Chondrocyte (in vitro differentiated cells): ENCODE data around the gene SENP3. TPM values are rescaled to one million over a fixed set of nuclear protein-coding genes. Genes with fewer than 3 reads are reported as not detected.

Source experiments
- DNase-seq: peaks from one replicate; pipeline ENCODE4 v3.0.0; 2021; ENCODE audit warnings: mixed read lengths, low spot score
- H3K27ac Mint-ChIP-seq: one replicate; pipeline ENCODE4 v1.8.0; 2021; ENCODE audit warnings: mild to moderate bottlenecking, moderate library complexity, mixed read lengths; ENCODE audit not compliant: unreplicated experiment
- H3K27me3 Mint-ChIP-seq: 2 replicates; pipeline ENCODE4 v1.8.0; 2021; ENCODE audit warnings: low read depth, mixed read lengths
- H3K36me3 Mint-ChIP-seq: 2 replicates; pipeline ENCODE4 v1.8.0; 2021; ENCODE audit warnings: low read depth, mixed read lengths
- H3K4me1 Mint-ChIP-seq: 2 replicates; pipeline ENCODE4 v1.8.0; 2021; ENCODE audit warnings: low read depth, mild to moderate bottlenecking, mixed read lengths
- H3K4me3 Mint-ChIP-seq: one replicate; pipeline ENCODE4 v1.8.0; 2021; ENCODE audit warnings: mild to moderate bottlenecking, moderate library complexity, mixed read lengths; ENCODE audit not compliant: unreplicated experiment
- H3K9me3 Mint-ChIP-seq: 2 replicates; pipeline ENCODE4 v1.8.0; 2021; ENCODE audit warnings: low read depth, mixed read lengths
- total RNA-seq: library from RNA; stranded (reverse); gene quantifications from 3 replicates; pipeline ENCODE4 v1.2.1, GENCODE V29; 2021
- TF ChIP-seq, protein P1 (sequence below): fragments of 200-600 bp; sonication (generic); IDR thresholded peaks from 2 replicates; pipeline ENCODE4 v1.5.0; 2021; ENCODE audit warnings: antibody characterized with exemption, mild to moderate bottlenecking, moderate library complexity

SENP3 gene
- total RNA-seq, 1 donor from 2014 or later, result 49.4 TPM

DNA sequence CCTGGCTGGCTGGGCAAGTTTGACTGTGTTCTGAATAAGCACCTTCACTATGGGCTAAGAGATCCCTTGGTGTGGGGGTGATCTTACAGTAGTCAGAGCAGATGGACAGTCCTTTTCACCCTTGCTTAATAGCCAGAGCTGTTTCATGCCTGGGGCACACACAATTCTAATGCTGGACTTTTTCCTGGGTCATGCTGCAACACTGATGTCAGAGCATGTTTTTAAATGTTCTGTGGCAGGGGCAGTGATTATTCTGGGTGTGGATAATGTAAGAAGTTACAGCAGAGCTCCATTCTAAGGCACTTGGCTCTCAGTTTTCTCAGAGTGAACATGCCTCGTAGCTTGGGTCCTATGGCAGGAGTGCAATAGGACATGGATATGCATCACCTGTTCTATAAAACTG, 13.8 kb downstream of the SENP3 start:
- peaks cover 64% of the 10 kb centered on the region for H3K4me1 Mint-ChIP-seq
- no peaks in the 10 kb centered on the region for H3K9me3 Mint-ChIP-seq

DNA sequence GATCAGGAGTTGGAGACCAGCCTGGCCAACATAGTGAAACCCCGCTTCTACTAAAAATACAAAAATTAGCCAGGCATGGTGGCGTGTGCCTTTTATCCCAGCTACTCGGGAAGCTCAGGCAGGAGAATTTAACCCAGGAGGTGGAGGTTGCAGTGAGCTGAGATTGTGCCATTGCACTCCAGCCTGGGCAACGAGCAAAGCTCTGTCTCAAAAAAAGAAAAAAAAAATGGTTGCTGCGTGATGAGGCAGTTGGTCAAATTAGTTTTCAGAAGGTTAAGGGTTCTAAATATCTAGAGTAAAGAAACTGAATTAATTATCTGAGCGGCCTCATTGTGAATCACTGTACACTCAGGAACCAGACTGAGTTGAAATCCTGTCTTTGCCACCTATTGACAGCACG, 14.2 kb downstream of the SENP3 start:
- TF ChIP-seq, protein P1, sequence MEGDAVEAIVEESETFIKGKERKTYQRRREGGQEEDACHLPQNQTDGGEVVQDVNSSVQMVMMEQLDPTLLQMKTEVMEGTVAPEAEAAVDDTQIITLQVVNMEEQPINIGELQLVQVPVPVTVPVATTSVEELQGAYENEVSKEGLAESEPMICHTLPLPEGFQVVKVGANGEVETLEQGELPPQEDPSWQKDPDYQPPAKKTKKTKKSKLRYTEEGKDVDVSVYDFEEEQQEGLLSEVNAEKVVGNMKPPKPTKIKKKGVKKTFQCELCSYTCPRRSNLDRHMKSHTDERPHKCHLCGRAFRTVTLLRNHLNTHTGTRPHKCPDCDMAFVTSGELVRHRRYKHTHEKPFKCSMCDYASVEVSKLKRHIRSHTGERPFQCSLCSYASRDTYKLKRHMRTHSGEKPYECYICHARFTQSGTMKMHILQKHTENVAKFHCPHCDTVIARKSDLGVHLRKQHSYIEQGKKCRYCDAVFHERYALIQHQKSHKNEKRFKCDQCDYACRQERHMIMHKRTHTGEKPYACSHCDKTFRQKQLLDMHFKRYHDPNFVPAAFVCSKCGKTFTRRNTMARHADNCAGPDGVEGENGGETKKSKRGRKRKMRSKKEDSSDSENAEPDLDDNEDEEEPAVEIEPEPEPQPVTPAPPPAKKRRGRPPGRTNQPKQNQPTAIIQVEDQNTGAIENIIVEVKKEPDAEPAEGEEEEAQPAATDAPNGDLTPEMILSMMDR, result no peak
- peaks cover 69% of the 10 kb centered on the region for H3K4me1 Mint-ChIP-seq
- peaks cover 47% of the 10 kb centered on the region for H3K36me3 Mint-ChIP-seq
- H3K9me3 Mint-ChIP-seq, result no peaks in the 10 kb centered on the region
- H3K27ac Mint-ChIP-seq, result peak overlapping the region; percentile 22
- peak overlapping the region; percentile 35 for H3K4me3 Mint-ChIP-seq
- no peak for DNase-seq
- H3K27me3 Mint-ChIP-seq, result no peaks in the 10 kb centered on the region

More for the DNA sequence above, 13.8 kb downstream of the SENP3 start:
- Mint-ChIP-seq H3K27me3 (no peaks in the 10 kb centered on the region), H3K27ac (peak overlapping the region; percentile 45), H3K36me3 (peaks cover 51% of the 10 kb centered on the region), H3K4me3 (peak overlapping the region; percentile 94)
- TF ChIP-seq, protein P1, result no peak
- no peak for DNase-seq

DNA sequence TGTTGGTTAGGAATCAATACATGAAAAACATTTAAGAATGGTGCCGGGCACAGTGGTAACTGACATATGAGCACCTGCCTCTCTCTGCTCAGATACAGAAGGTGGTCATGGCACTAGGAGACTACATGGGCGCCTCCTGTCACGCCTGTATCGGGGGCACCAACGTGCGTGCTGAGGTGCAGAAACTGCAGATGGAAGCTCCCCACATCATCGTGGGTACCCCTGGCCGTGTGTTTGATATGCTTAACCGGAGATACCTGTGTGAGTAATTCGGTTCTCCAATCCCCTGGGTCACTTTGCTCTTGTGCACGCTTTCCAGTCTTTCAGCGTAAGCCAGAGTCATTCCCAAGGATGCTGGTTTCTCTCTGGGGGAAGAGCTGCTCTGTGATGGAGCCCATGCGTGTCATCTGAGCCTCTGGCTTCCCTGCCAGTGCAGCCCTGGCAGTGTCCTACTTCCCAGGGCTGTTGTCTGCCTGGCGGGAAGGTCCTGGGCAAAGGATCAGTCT, 14.8 kb downstream of the SENP3 start:
- no peak for DNase-seq
- H3K9me3 Mint-ChIP-seq, result no peaks in the 10 kb centered on the region
- H3K27me3 Mint-ChIP-seq, result no peaks in the 10 kb centered on the region
- no peak overlapping the region for H3K4me3 Mint-ChIP-seq
- peaks cover 72% of the 10 kb centered on the region for H3K4me1 Mint-ChIP-seq
- H3K36me3 Mint-ChIP-seq, result peaks cover 45% of the 10 kb centered on the region
- TF ChIP-seq, protein P1, result no peak
- H3K27ac Mint-ChIP-seq, result peak overlapping the region; percentile 57

DNA sequence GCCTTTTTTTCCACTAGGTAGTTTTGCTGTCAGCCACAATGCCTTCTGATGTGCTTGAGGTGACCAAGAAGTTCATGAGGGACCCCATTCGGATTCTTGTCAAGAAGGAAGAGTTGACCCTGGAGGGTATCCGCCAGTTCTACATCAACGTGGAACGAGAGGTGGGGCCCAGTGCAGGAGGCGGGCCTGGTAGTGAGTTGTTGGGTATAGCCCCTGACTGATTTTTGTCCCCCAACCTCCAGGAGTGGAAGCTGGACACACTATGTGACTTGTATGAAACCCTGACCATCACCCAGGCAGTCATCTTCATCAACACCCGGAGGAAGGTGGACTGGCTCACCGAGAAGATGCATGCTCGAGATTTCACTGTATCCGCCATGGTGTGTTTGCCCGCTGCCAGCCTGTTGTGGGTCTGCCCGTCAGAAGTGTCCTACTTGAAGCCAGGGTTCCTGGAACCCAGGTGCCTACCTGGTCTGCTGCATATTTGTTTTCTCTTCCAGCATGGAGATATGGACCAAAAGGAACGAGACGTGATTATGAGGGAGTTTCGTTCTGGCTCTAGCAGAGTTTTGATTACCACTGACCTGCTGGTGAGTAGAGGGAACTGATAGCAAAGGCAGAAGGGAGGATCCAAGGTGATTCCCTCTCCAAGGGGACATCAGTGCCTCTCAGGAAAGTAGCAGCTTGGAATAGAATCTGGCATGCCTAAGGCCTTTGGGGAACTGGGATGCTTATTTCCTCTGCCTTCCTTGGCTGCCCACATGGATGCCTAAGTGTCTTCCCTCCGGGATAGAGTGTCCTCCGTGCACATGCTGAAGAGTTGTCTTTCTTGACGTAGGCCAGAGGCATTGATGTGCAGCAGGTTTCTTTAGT, 15.8 kb downstream of the SENP3 start:
- Mint-ChIP-seq H3K27me3 (no peaks in the 10 kb centered on the region), H3K9me3 (no peaks in the 10 kb centered on the region), H3K27ac (peak overlapping the region; percentile 65), H3K4me1 (peaks cover 72% of the 10 kb centered on the region), H3K4me3 (no peak overlapping the region), H3K36me3 (peaks cover 46% of the 10 kb centered on the region)
- TF ChIP-seq, protein P1, result no peak
- DNase-seq, result no peak

DNA sequence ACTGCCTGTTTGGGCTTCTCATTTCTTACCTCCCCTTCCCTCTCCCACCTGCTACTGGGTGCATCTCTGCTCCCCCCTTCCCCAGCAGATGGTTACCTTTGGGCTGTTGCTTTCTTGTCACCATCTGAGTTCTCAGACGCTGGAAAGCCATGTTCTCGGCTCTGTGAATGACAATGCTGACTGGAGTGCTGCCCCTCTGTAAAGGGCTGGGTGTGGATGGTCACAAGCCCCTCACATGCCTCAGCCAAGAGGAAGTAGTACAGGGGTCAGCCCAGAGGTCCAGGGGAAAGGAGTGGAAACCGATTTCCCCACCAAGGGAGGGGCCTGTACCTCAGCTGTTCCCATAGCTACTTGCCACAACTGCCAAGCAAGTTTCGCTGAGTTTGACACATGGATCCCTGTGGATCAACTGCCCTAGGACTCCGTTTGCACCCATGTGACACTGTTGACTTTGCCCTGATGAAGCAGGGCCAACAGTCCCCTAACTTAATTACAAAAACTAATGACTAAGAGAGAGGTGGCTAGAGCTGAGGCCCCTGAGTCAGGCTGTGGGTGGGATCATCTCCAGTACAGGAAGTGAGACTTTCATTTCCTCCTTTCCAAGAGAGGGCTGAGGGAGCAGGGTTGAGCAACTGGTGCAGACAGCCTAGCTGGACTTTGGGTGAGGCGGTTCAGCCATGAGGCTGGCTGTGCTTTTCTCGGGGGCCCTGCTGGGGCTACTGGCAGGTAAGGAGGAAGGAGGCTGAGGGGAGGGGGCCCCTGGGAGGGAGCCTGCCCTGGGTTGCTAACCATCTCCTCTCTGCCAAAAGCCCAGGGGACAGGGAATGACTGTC, 17.5 kb downstream of the SENP3 start, which contains the start of gene CD68:
Gene CD68 (plus strand): TSS at position 638 of the 833 bp plus-strand sequence. CDS start 40 bp downstream, at position 678.
- Mint-ChIP-seq H3K27ac (peak within 1 kb of the TSS; percentile 95), H3K27me3 (no peaks in the 10 kb centered on the region), H3K36me3 (peaks cover 39% of the 10 kb centered on the region), H3K4me3 (no peak within 1 kb of the TSS), H3K4me1 (peaks cover 74% of the 10 kb centered on the region), H3K9me3 (no peaks in the 10 kb centered on the region)
- TF ChIP-seq, protein P1, result no peak
- no peak for DNase-seq
